ENCODE data around the gene CTSC. TPM values are rescaled to one million over a fixed set of nuclear protein-coding genes. Genes with fewer than 3 reads are reported as not detected.

Gene CTSC
- total RNA-seq, 1 experiment from 2014 or later: 38.0 TPM

DNA sequence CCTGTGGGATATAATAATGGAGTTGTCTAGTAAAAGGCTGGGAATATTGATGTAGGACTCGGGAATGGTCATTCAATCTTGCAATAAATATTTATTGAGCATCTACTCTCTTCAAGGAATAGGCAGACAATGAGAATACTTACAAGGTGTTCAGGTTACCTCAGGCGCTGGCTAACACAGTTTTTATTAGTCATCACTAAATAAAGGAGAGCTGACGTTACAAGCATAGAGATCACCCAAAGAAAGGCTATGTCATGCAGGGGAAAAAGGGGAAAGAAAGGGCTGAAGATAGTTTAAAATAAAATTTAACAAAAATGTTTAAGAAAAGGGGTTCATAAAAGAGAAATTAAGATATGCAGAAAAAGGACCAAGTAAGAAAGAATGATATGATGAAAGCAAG lies 15.8 kb upstream of the CTSC start:
- ATAC-seq (no peak), DNase-seq (ENCODE audit: low read depth, low spot score) (no peak)
- intact Hi-C loops (cut with micrococcal nuclease): no loop called here
- ChIA-PET POLR2A (no interaction called here), RAD21 (ENCODE audit: low non-redundant PET in 1 of 2, low total read pairs in 2 of 2, uncharacterized antibody in 2 of 2, unreplicated experiment in 2 of 2) (interaction anchor here in 1 of 2 experiments (0.6 kb wide), 1 partner anchor 149 kb away, joined by 3 read pairs; no protein-coding TSS in a partner anchor), CTCF (no interaction called here)
- Histone ChIP-seq H3K9me2 (ENCODE audit: insufficient read depth) (no peaks in the 10 kb centered on the region; the same call in 1 of the 2 replicates), H3K9me3 (ENCODE audit: control insufficient read depth in 1 of 2, insufficient read depth in 1 of 2, low read depth in 1 of 2, low read length in 2 of 2) (no peaks in the 10 kb centered on the region), H3K4me2 (ENCODE audit: low read length) (no peak overlapping the region), H3K4me3 (replicated peaks in 1 of 2; ENCODE audit: low read depth in 1 of 2, low read length in 2 of 2) (no peak overlapping the region), H3K79me2 (ENCODE audit: insufficient read depth, low read length) (no peaks in the 10 kb centered on the region), H3K36me3 (ENCODE audit: control insufficient read depth in 1 of 2, insufficient read depth in 2 of 2, low read length in 2 of 2) (no peaks in the 10 kb centered on the region), H3K27ac (ENCODE audit: low read depth, low read length) (no peak overlapping the region), H3K4me1 (ENCODE audit: control insufficient read depth in 1 of 2, insufficient read depth in 2 of 2, low read length in 2 of 2) (no peaks in the 10 kb centered on the region), H2AFZ (ENCODE audit: low read depth, low read length, poor library complexity, severe bottlenecking) (no peak overlapping the region), H3K27me3 (ENCODE audit: insufficient read depth, low read length) (no peaks in the 10 kb centered on the region), H3K9ac (ENCODE audit: low read length) (no peak overlapping the region), H4K20me1 (ENCODE audit: insufficient read depth) (no peaks in the 10 kb centered on the region)
- TF ChIP-seq SP1 (IDR thresholded peaks at IDR 0.05; ENCODE audit: low read depth) (no peak), ZNF274 (IDR thresholded peaks at IDR 0.05; ENCODE audit: low read depth, low read length) (no peak), JUND (IDR thresholded peaks at IDR 0.05) (no peak), SIN3A (IDR thresholded peaks at IDR 0.05; ENCODE audit: low read depth) (no peak), CBX3 (IDR thresholded peaks at IDR 0.05; ENCODE audit: low read depth) (no peak), FOSL1 (IDR thresholded peaks at IDR 0.05; ENCODE audit: low read depth) (no peak), SRF (IDR thresholded peaks at IDR 0.05; ENCODE audit: low read depth) (no peak), POLR2AphosphoS5 (IDR thresholded peaks at IDR 0.05; ENCODE audit: low read depth, low read length) (no peak), CEBPB (IDR thresholded peaks at IDR 0.05; ENCODE audit: low read depth) (no peak), POLR2A (IDR thresholded peaks at IDR 0.05; ENCODE audit: borderline replicate concordance, extremely low read depth, insufficient read depth, insufficient read length) (no peak), YY1 (IDR thresholded peaks at IDR 0.05; ENCODE audit: extremely low read depth, insufficient replicate concordance, low read depth, low read length) (no peak), RAD21 (IDR thresholded peaks at IDR 0.05; ENCODE audit: low read depth) (no peak), TCF7L2 (IDR thresholded peaks at IDR 0.05; ENCODE audit: borderline replicate concordance, extremely low read depth, insufficient read depth, insufficient read length) (no peak)
- TF ChIP-seq, protein P1, sequence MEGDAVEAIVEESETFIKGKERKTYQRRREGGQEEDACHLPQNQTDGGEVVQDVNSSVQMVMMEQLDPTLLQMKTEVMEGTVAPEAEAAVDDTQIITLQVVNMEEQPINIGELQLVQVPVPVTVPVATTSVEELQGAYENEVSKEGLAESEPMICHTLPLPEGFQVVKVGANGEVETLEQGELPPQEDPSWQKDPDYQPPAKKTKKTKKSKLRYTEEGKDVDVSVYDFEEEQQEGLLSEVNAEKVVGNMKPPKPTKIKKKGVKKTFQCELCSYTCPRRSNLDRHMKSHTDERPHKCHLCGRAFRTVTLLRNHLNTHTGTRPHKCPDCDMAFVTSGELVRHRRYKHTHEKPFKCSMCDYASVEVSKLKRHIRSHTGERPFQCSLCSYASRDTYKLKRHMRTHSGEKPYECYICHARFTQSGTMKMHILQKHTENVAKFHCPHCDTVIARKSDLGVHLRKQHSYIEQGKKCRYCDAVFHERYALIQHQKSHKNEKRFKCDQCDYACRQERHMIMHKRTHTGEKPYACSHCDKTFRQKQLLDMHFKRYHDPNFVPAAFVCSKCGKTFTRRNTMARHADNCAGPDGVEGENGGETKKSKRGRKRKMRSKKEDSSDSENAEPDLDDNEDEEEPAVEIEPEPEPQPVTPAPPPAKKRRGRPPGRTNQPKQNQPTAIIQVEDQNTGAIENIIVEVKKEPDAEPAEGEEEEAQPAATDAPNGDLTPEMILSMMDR (IDR thresholded peaks at IDR 0.05 in 2 of 3, conservative IDR thresholded peaks at IDR 0.05 in 1 of 3; ENCODE audit: borderline replicate concordance in 1 of 3, insufficient read depth in 1 of 3, low read depth in 2 of 3, low read length in 2 of 3): no peak
- no TSS peak for BruUV-seq (replicated peaks)

Data from HCT116 (cell line).